IMR-90 (cell line): ENCODE measurements around the gene MYBL2. TPM values are rescaled to one million over a fixed set of nuclear protein-coding genes. Genes with fewer than 3 reads are reported as not detected.

ENCODE experiments used
- ATAC-seq: fragments of 200-7000 bp; cut with Tn5 transposase; 2 replicates; pipeline ENCODE4 v1.9.1; 2020; ENCODE audit warnings: low read depth, mild to moderate bottlenecking, moderate library complexity
- BruUV-seq: library from RNA; stranded (reverse); fragments of 400-500 nt; replicated peaks from 2 replicates; lab custom pipeline; 2021; lab: Mats Ljungman, UMichigan
- CTCF ChIA-PET: fragments of 300-600 bp; formaldehyde crosslinking; extraction: SDS; loops from one replicate; lab custom pipeline; 2021; ENCODE audit warnings: antibody characterized with exemption; lab: Yijun Ruan, JAX
- POLR2A ChIA-PET: fragments of 300-600 bp; sonication (Branson Sonifier 250); formaldehyde crosslinking; loops from one replicate; lab custom pipeline; 2022; ENCODE audit warnings: antibody characterized with exemption; ENCODE audit not compliant: unreplicated experiment; lab: Charles Lee
- DNase-seq: peaks from one replicate; pipeline ENCODE4 v3.0.0; 2013
- H2AFZ ChIP-seq: replicated peaks from 2 replicates; pipeline ENCODE3; 2013; ENCODE audit warnings: low read length, mild to moderate bottlenecking; ENCODE audit not compliant: poor library complexity
- H2AK5ac ChIP-seq: 2 replicates; pipeline ENCODE4 v1.6.1; 2013; ENCODE audit warnings: low read depth, low read length, inconsistent platforms
- H2AK9ac ChIP-seq: replicated peaks from 2 replicates; pipeline ENCODE3; 2013; ENCODE audit warnings: mild to moderate bottlenecking, low read depth, low read length, moderate library complexity; ENCODE audit not compliant: poor library complexity
- H2BK120ac ChIP-seq: 2 replicates; pipeline ENCODE4 v1.6.1; 2013; ENCODE audit warnings: low read depth, low read length, inconsistent platforms
- H2BK15ac ChIP-seq: 3 replicates; pipeline ENCODE4 v1.6.1; 2013; ENCODE audit warnings: low read depth, low read length, inconsistent platforms
- H2BK20ac ChIP-seq: 2 replicates; pipeline ENCODE4 v1.6.1; 2013; ENCODE audit warnings: low read depth, mild to moderate bottlenecking, inconsistent platforms, low read length, moderate library complexity
- H2BK5ac ChIP-seq: 2 replicates; pipeline ENCODE4 v1.6.1; 2013; ENCODE audit warnings: mild to moderate bottlenecking, low read depth, low read length, inconsistent platforms; ENCODE audit not compliant: poor library complexity, severe bottlenecking
- H3K14ac ChIP-seq: replicated peaks from 2 replicates; pipeline ENCODE4 v1.6.1; 2013; ENCODE audit warnings: low read depth, low read length, inconsistent platforms
- H3K18ac ChIP-seq: 2 replicates; pipeline ENCODE4 v1.6.1; 2013; ENCODE audit warnings: low read depth, low read length, control low read depth
- H3K23ac ChIP-seq: 2 replicates; pipeline ENCODE4 v1.6.1; 2013; ENCODE audit warnings: low read depth, low read length, inconsistent platforms
- H3K27ac ChIP-seq: 2 replicates; pipeline ENCODE4 v1.5.1; 2013; ENCODE audit warnings: mild to moderate bottlenecking, control low read depth, low read length; ENCODE audit not compliant: insufficient read depth
- H3K27me3 ChIP-seq: 2 replicates; pipeline ENCODE4 v1.6.1; 2013; ENCODE audit warnings: low read length; ENCODE audit not compliant: control insufficient read depth, insufficient read depth
- H3K36me3 ChIP-seq: 2 replicates; pipeline ENCODE4 v1.6.1; 2013; ENCODE audit warnings: low read length, mixed read lengths; ENCODE audit not compliant: control insufficient read depth, insufficient read depth
- H3K4ac ChIP-seq: 2 replicates; pipeline ENCODE4 v1.6.1; 2013; ENCODE audit warnings: low read depth, low read length, inconsistent platforms
- H3K4me1 ChIP-seq: 2 replicates; pipeline ENCODE4 v1.6.1; 2013; ENCODE audit warnings: low read length, mixed read lengths; ENCODE audit not compliant: control insufficient read depth, insufficient read depth
- H3K4me2 ChIP-seq: 2 replicates; pipeline ENCODE4 v1.6.1; 2013; ENCODE audit warnings: low read depth, mild to moderate bottlenecking, control low read depth, low read length, moderate library complexity
- H3K4me3 ChIP-seq: 2 replicates; pipeline ENCODE4 v1.5.1; 2013; ENCODE audit warnings: low read depth, mild to moderate bottlenecking, control low read depth, low read length, moderate library complexity; ENCODE audit not compliant: insufficient read depth
- H3K56ac ChIP-seq: 2 replicates; pipeline ENCODE4 v1.6.1; 2013; ENCODE audit warnings: low read length, inconsistent platforms; ENCODE audit not compliant: insufficient read depth; ENCODE audit errors: extremely low read depth
- H3K79me1 ChIP-seq, 2 experiments: 2 replicates each; pipeline ENCODE4 v1.6.1; 2013; ENCODE audit warnings: low read length in 2 of 2, inconsistent platforms in 1 of 2, low read depth in 1 of 2
- H3K9ac ChIP-seq: 2 replicates; pipeline ENCODE4 v1.6.1; 2013; ENCODE audit warnings: low read depth, low read length, control low read depth
- H3K9me1 ChIP-seq: 2 replicates; pipeline ENCODE4 v1.6.1; 2013; ENCODE audit warnings: low read length, inconsistent platforms; ENCODE audit not compliant: insufficient read depth
- H3K9me3 ChIP-seq: 2 replicates; pipeline ENCODE4 v1.6.1; 2013; ENCODE audit warnings: low read length; ENCODE audit not compliant: control insufficient read depth, insufficient read depth
- H4K20me1 ChIP-seq: 2 replicates; pipeline ENCODE4 v1.6.1; 2013; ENCODE audit warnings: low read length, inconsistent platforms; ENCODE audit not compliant: insufficient read depth
- H4K5ac ChIP-seq: 2 replicates; pipeline ENCODE4 v1.6.1; 2013; ENCODE audit warnings: mild to moderate bottlenecking, low read depth, low read length, control low read depth
- H4K8ac ChIP-seq, 2 experiments: 2 replicates each; pipeline ENCODE4 v1.6.1; 2013; ENCODE audit warnings: low read depth in 2 of 2, low read length in 2 of 2, control low read depth in 1 of 2, inconsistent platforms in 1 of 2
- H4K91ac ChIP-seq: 2 replicates; pipeline ENCODE4 v1.6.1; 2013; ENCODE audit warnings: low read depth, low read length, inconsistent platforms; ENCODE audit not compliant: insufficient read depth
- CEBPB ChIP-seq: IDR thresholded peaks from 2 replicates; pipeline ENCODE4 v1.6.1; 2012; ENCODE audit warnings: low read depth, low read length, improper control_type of control experiment
- CHD1 ChIP-seq: IDR thresholded peaks from 2 replicates; pipeline ENCODE4 v1.6.1; 2012; ENCODE audit warnings: low read depth, low read length, improper control_type of control experiment
- CTCF ChIP-seq: conservative IDR thresholded peaks from 2 replicates; pipeline ENCODE4 v1.5.1; 2012; ENCODE audit warnings: mild to moderate bottlenecking, low read depth, low read length, improper control_type of control experiment
- ELK1 ChIP-seq: fragments of 150-350 bp; IDR thresholded peaks from 2 replicates; pipeline ENCODE4 v1.6.1; 2016; ENCODE audit warnings: low read depth, mild to moderate bottlenecking, low read length, moderate library complexity, borderline replicate concordance
- FOS ChIP-seq: fragments of 150-350 bp; IDR thresholded peaks from 2 replicates; pipeline ENCODE4 v1.6.1; 2016; ENCODE audit warnings: low read depth, low read length
- MAFK ChIP-seq: IDR thresholded peaks from 2 replicates; pipeline ENCODE4 v1.6.1; 2012; ENCODE audit warnings: low read depth, low read length, improper control_type of control experiment
- MAZ ChIP-seq: IDR thresholded peaks from 2 replicates; pipeline ENCODE4 v1.6.1; 2012; ENCODE audit warnings: low read depth, mild to moderate bottlenecking, low read length, improper control_type of control experiment, moderate library complexity, borderline replicate concordance
- MXI1 ChIP-seq: IDR thresholded peaks from 2 replicates; pipeline ENCODE4 v1.6.1; 2012; ENCODE audit warnings: low read depth, mild to moderate bottlenecking, low read length, moderate library complexity, borderline replicate concordance
- NFE2L2 ChIP-seq: fragments of 150-350 bp; IDR thresholded peaks from 2 replicates; pipeline ENCODE4 v1.6.1; 2016; ENCODE audit warnings: low read depth, mild to moderate bottlenecking, low read length
- POLR2A ChIP-seq: IDR thresholded peaks from 2 replicates; pipeline ENCODE4 v1.6.1; 2012; ENCODE audit warnings: mild to moderate bottlenecking, low read depth, low read length
- SMC3 ChIP-seq: fragments of 150-350 bp; IDR thresholded peaks from 2 replicates; pipeline ENCODE4 v1.6.1; 2016; ENCODE audit warnings: low read depth, mild to moderate bottlenecking, antibody characterized with exemption, low read length, moderate library complexity
- USF2 ChIP-seq: fragments of 150-350 bp; IDR thresholded peaks from 2 replicates; pipeline ENCODE4 v1.6.1; 2017; ENCODE audit warnings: mild to moderate bottlenecking, antibody characterized with exemption, low read length, low read depth
- WGBS, 2 experiments: methylation state at CpG; one replicate each; pipeline versions ENCODE4 v1.1.5 to v1.1.7; 2013; ENCODE audit warnings: missing lambda C conversion rate in 2 of 2; ENCODE audit not compliant: insufficient read length in 1 of 2; ENCODE audit errors: extremely low coverage in 2 of 2; 5-methylcytosine and 5-hydroxymethylcytosine counted together
- dilution Hi-C: fragments of 300-500 bp; cut with HindIII; formaldehyde crosslinking; loops from one replicate; pipeline ENCODE4 v1.14.3; 2018; ENCODE audit warnings: low sequenced_read_pairs; ENCODE audit not compliant: unreplicated experiment
- in situ Hi-C: fragments of 300-500 bp; cut with MboI; formaldehyde crosslinking; loops from 3 replicates; pipeline ENCODE4 v1.14.3; 2019; ENCODE audit warnings: low sequenced_read_pairs, inconsistent platforms, mixed read lengths
- intact Hi-C: fragments of 100-400 bp; cut with micrococcal nuclease; formaldehyde crosslinking; loops from 2 replicates; pipeline ENCODE4 v1.10.0; 2022
- polyA plus RNA-seq, 3 experiments: library from polyadenylated mRNA; depleted of rRNA; stranded (reverse); fragments of >200 nt; gene quantifications; 2 replicates each; pipeline ENCODE4 v1.2.3, GENCODE V29; 2012; ENCODE audit warnings: low replicate concordance in 1 of 3
- total RNA-seq: library from RNA; depleted of rRNA; stranded (reverse); fragments of >200 nt; gene quantifications from 2 replicates; pipeline ENCODE4 v1.2.3, GENCODE V29; 2012

Gene MYBL2
- total and polyA plus RNA-seq, 2 of the 4 experiments (the other 2 are of a cell fraction): 12.4 to 23.1 TPM

- H2AK9ac ChIP-seq: no peak overlapping the region
- ATAC-seq (no peak), DNase-seq (no peak)
- BruUV-seq: no TSS peak
- no peak overlapping the region for H4K8ac ChIP-seq
- 100% methylated on average over 1 of the region's 7 CpGs; no CpG with 5 or more reads in 1 of the 2 experiments for WGBS, 2 experiments
- no peak overlapping the region for H4K5ac ChIP-seq
- H2BK20ac ChIP-seq: no peak overlapping the region
- peaks cover 19% of the 10 kb centered on the region for H3K4me1 ChIP-seq
- H3K23ac ChIP-seq: no peak overlapping the region
- ChIA-PET POLR2A (interaction anchor here (0.6 kb wide), 1 partner anchor 16 kb away, joined by 4 read pairs; no protein-coding TSS in a partner anchor), CTCF (interaction anchor here (0.6 kb wide), 1 partner anchor 365 kb away, joined by 3 read pairs; no protein-coding TSS in a partner anchor)
- no peak overlapping the region for H2BK15ac ChIP-seq
- H3K27ac ChIP-seq: no peak overlapping the region
- peaks cover 3% of the 10 kb centered on the region; the same call in 1 of the 2 replicates for H4K20me1 ChIP-seq
- H2BK5ac ChIP-seq: no peak overlapping the region
- no peak overlapping the region for H3K4me2 ChIP-seq
- no peaks in the 10 kb centered on the region for H3K79me1 ChIP-seq
- no peak overlapping the region for H2BK120ac ChIP-seq
- dilution Hi-C loops: no loop called here
- H2AFZ ChIP-seq: no peak overlapping the region
- H3K56ac ChIP-seq: no peak overlapping the region
- H3K9ac ChIP-seq: no peak overlapping the region
- peaks cover 3% of the 10 kb centered on the region for H3K27me3 ChIP-seq
- no peak overlapping the region for H3K4me3 ChIP-seq
- no peak for TF ChIP-seq SMC3
- no peak for TF ChIP-seq USF2
- TF ChIP-seq MAZ: no peak
- TF ChIP-seq MXI1: no peak
- no peak for TF ChIP-seq CEBPB
- no peak for TF ChIP-seq ELK1
- no peak for TF ChIP-seq CHD1
- TF ChIP-seq NFE2L2: no peak
- no peak for TF ChIP-seq MAFK
- TF ChIP-seq POLR2A: no peak
- no peak for TF ChIP-seq FOS
- TF ChIP-seq CTCF: no peak
- no peak overlapping the region for H3K14ac ChIP-seq
- H3K18ac ChIP-seq: no peak overlapping the region
- peaks cover 6% of the 10 kb centered on the region for H3K9me1 ChIP-seq
- intact Hi-C loops: no loop called here
- in situ Hi-C loops: no loop called here
- H2AK5ac ChIP-seq: no peak overlapping the region
- H3K9me3 ChIP-seq: no peaks in the 10 kb centered on the region
- no peak overlapping the region for H3K4ac ChIP-seq
- no peak overlapping the region for H4K91ac ChIP-seq
- no peaks in the 10 kb centered on the region for H3K36me3 ChIP-seq
Observed at GRCh38 chr20:43728686-43729255, 61.9 kb downstream of the MYBL2 start.
